KOPT-K1 (cell line): ENCODE measurements around the gene TAB2.

ENCODE experiments used
- H3K27ac ChIP-seq: fragments of 200-600 bp; sonication (generic); 2 replicates; pipeline ENCODE4 v1.5.1; 2016; ENCODE audit warnings: antibody characterized with exemption, mild to moderate bottlenecking, low read depth, low read length; ENCODE audit not compliant: poor library complexity, severe bottlenecking
- H3K36me3 ChIP-seq: fragments of 200-600 bp; sonication (generic); 2 replicates; pipeline ENCODE4 v1.5.1; 2017; ENCODE audit warnings: antibody characterized with exemption, mild to moderate bottlenecking, low read length, moderate library complexity; ENCODE audit not compliant: insufficient read depth
- H3K9me3 ChIP-seq: fragments of 200-600 bp; sonication (generic); 2 replicates; pipeline ENCODE4 v1.5.1; 2017; ENCODE audit warnings: antibody characterized with exemption, low read length, mild to moderate bottlenecking; ENCODE audit not compliant: insufficient read depth, poor library complexity, severe bottlenecking

The TAB2 gene

DNA sequence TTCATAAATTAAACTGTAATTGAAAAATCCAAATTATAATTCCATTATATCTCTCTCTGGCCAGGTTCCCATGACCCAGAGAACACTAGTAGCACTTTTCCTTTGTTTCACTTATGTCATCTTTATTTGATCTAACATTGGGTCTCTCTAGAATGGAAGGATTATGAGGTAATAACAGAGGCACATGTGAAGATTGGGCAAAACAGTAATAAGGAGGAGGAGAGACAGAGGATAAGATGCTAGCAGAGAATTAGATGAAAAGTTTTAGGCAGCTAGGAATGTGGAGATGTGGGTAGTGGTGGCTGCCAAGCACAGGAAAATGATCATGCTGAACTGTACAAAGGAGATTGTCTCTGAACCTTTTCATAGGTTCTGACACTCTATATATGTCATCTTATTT, 3.3 kb downstream of the TAB2 start:
- Histone ChIP-seq H3K9me3 (no peaks in the 10 kb centered on the region), H3K36me3 (no peaks in the 10 kb centered on the region), H3K27ac (no peak overlapping the region)

DNA sequence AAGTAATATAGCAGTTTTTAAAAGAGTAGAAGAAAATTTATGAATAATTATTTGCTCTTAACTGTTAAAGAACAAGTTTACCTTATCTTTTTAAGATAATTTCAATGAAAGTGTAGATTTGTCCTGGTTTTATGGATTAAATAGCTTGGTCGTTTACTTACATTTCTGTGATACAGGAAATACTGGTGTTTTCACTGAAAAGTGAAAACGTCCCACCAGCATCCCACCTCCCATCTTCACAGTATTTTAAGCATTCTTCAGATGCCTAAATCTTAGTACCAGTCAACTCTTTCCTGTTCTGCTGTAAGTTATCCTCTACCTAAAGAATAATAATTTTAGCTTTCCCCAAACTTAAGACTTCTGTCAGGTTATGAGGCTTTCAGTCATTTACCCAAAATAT, 5.8 kb downstream of the TAB2 start:
- H3K36me3 ChIP-seq = no peaks in the 10 kb centered on the region
- no peak overlapping the region for H3K27ac ChIP-seq
- no peaks in the 10 kb centered on the region for H3K9me3 ChIP-seq

DNA sequence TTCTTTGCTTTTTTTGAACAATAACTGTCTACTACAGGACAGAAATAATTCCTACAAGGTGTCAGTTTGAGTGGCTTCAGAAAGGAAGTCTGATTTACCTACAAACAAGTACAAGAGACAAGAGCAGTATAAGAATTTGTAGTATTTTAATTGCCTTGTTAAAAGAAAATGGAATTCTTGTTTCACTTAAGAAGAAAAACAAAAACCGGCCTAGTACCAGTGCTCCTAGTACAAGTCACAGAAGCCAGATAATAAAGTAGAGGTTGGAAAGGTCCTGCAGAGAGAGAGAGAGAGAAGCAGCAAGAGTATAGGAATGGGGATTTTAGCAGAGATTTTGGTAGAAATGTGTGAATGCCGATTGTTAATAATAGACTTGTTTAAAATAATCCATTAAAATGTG, 6.4 kb downstream of the TAB2 start:
- no peaks in the 10 kb centered on the region for H3K9me3 ChIP-seq
- H3K27ac ChIP-seq = no peak overlapping the region
- no peaks in the 10 kb centered on the region for H3K36me3 ChIP-seq

DNA sequence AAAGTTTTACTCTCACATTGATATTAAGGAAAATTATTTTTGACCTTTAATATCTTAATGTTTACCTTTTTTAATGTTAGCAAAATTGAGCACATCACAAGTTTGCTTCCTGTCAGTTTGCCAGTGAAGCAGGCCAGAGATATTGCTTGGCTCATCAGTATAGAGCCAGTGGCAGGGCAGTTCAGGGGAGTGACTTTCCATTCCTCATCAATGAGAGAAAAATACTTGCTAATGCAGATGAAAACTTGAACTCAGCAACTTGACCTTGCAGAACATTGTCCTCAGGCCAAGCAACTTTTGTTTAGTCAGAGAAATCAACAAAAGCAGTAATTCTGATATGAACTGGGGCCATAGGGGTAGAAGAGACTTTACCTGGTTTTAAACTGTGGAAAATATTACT, 6.9 kb downstream of the TAB2 start:
- no peak overlapping the region for H3K27ac ChIP-seq
- no peaks in the 10 kb centered on the region for H3K9me3 ChIP-seq
- H3K36me3 ChIP-seq = no peaks in the 10 kb centered on the region

DNA sequence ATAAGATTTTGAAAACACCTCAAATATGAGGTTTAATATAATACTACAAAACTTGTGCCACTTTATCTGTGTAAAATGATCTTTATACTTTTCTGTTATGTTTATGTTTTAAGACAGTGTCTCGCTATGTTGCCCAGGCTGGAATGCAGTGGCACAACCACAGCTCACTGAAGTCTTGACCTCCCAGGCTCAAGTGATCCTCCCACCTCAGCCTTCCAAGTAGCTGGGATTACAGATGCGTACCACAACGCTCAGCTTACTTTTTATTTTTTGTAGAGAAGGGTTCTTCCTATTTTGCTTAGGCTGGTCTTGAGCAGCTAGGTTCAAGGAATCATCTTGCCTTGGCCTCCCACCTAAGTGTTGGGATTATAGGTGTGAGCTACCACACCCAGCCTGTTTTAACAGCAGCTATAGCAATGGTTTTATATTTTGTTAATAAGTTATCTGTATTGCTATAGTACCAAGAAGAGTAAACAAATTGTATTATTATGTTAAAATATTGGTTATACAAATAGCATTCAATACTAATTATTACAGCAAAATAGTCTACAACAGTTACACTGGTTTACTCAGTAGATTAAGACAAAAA, 8.2 kb downstream of the TAB2 start:
- no peaks in the 10 kb centered on the region for H3K36me3 ChIP-seq
- H3K27ac ChIP-seq = no peak overlapping the region
- H3K9me3 ChIP-seq = no peaks in the 10 kb centered on the region

DNA sequence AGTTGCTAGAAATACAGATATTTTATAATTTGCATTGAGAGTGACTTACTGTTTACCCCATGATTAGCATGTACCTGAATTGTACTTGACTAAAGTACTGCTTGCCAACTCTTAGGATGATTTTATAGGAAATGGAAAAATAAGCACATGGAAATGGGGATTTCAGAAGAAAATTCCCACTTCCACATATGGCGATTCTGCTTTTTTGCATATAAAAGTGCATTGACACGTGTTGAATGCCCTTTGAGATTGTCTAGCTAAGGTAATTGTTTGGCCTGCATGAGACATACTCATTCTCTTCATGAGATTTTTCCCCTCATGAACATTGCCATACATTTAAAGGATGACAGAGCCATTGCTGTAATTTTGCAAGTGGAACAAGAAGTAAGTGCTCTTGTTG, 10.1 kb downstream of the TAB2 start:
- Histone ChIP-seq H3K36me3 (no peaks in the 10 kb centered on the region), H3K27ac (no peak overlapping the region), H3K9me3 (no peaks in the 10 kb centered on the region)

DNA sequence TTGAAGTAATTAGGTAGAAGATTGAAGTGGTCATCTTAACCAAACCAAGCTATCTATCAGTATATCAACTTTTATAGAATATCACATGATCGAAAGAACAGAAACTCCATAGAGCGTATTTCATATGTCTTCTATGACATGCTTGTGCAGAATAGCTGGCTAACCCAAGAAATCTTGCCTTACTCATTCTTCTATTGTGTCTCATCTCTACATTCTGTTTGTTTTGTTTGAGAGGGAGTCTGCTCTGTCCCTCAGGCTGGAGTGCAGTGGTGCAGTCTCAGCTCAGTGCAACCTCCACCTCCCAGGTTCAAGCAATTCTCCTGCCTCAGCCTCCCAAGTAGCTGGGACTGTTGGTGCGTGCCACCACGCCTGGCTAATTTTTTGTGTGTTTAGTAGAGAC, 10.6 kb downstream of the TAB2 start:
- H3K27ac ChIP-seq = no peak overlapping the region
- H3K36me3 ChIP-seq = no peaks in the 10 kb centered on the region
- H3K9me3 ChIP-seq = no peaks in the 10 kb centered on the region

DNA sequence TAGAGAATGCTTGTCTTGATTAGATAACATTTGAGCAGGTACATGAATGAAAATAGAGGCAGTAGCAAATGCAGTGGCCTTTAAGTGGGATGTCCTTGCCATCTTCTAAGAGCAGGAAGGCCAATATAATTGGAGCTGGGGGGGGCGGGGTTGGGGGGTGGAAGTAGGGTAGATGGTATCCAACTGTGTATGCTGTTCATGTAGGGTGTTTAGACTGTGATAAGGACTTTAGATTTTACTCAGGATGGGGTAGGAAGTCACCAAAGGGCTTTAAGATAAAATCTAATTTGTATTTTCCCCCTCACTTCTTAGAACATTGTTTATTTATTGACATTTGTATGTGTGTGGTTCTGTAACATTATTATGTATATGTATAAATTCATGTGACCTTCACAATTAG, 12.0 kb downstream of the TAB2 start:
- Histone ChIP-seq H3K9me3 (no peaks in the 10 kb centered on the region), H3K36me3 (no peaks in the 10 kb centered on the region), H3K27ac (no peak overlapping the region)

DNA sequence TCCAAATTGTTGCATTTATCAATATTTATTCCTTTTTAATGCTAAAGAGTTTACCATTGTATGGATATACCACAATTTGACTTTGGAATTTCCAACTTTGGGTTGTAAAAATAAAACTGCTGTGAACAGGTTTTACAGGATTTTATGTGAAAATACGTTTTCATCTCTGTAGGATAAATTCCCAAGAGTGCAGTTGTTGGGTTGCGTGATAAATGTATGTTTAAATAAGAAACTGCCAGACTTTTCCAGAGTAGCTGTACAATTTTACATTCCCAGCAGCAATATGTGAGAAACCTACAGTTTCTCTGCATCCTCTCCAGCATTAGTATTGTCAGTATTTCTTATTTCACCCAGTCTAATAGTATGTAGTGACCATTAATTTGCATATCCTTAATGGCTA, 12.6 kb downstream of the TAB2 start:
- Histone ChIP-seq H3K36me3 (no peaks in the 10 kb centered on the region), H3K27ac (no peak overlapping the region)

DNA sequence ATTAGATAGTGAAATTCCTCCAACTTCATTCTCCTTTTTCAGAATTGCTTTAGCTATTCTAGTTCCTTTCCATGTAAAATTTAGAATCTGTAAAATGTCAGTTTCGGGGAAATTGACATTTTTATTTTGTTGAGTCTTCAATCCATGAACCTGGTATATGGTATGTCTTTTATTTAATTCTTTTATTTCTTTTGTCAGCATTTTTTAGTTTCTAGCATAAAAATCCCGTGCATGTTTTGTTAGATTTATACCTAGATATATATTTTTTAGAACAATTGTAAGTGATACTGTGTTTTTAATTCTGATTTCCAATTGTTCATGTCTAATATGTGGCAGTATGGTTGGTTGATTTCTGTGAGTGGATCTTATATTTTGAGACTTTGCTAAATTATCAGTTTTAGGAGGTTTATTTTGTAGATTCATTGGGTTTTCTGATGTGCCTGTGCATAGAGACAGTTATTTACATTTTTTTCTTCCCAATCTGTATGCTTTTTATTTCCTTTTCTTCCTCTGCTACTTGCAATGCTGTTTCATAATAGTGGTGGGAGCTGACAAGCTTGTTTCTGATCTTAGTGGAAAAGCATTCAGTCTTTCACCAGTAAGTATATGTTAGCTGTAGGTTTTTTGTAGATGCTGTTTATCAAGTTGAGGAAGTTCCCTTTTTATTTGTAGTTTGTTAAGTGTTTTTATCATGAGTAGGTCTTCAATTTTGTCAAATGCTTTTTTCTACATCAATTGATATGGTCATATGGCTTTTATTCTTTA, 13.7 kb downstream of the TAB2 start:
- Histone ChIP-seq H3K36me3 (no peaks in the 10 kb centered on the region), H3K27ac (no peak overlapping the region), H3K9me3 (no peaks in the 10 kb centered on the region)

More for the DNA sequence above, 12.6 kb downstream of the TAB2 start:
- H3K9me3 ChIP-seq = no peaks in the 10 kb centered on the region

DNA sequence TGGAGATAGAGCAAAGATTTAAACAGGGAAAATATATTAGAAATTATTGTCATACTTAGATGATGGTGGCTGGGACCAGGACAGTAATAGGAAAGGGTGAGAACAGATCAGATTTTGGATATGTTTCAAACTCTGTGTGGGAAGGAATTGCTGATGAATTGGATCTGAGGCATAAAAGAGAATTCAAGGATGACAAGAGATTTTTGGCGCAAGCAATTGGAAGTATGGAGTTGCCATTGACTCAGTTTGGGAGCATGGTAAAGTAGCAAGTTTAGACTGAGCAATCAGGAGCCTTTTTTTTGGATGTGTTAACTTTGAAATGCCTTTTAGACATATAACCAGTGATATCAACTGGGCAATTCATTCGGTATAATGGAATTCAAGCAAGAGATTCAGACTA, 14.4 kb downstream of the TAB2 start:
- H3K9me3 ChIP-seq = no peaks in the 10 kb centered on the region
- no peaks in the 10 kb centered on the region for H3K36me3 ChIP-seq
- H3K27ac ChIP-seq = no peak overlapping the region

DNA sequence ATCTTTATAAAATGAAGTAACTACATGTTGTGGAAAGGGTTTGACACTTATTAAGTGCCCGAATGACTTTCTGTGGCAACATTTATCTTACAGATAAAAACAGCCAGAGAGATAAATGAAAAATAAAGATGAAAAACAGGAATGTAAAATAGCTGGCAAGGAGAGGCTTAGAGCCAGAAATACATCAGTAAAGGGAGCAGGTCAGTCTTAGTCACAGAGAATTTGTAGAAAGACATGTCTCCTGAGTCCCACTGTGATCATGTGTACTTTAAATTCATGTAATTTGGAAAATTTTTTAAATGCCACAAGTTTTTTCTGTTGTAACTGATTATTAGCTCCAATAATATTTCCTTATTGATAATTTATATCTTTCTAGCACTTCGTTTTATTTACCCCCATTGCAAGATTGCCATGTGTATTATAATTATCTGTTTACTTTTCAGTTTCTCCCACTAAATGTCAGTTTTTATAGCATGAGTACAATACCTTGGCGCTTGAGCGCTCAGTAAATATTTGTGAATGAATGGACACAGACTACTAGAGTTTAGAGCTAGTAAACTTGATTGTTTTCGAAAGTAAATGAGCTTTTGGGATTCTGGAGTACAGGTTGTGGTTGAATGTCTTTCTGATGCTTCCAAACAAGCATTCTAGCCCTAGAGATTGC, 15.2 kb downstream of the TAB2 start:
- Histone ChIP-seq H3K9me3 (no peaks in the 10 kb centered on the region), H3K36me3 (no peaks in the 10 kb centered on the region), H3K27ac (no peak overlapping the region)

DNA sequence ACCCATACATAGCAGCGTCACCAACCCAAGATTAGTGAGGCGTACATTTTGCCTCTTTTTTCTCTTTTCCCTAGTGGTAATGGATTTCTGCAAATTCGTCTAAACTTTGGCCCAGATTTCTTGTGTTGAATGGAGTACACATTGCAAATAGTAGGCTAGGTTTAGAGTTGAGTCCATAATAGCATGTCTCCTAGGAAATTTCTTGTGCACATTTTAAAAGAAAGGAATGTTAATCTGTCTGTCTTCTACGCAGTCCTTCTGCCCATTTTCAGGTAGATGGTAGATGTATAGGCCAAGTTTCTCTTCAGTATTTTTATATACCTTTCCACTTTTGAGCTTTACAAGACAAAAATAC, 15.7 kb downstream of the TAB2 start:
- no peaks in the 10 kb centered on the region for H3K9me3 ChIP-seq
- no peak overlapping the region for H3K27ac ChIP-seq
- no peaks in the 10 kb centered on the region for H3K36me3 ChIP-seq

DNA sequence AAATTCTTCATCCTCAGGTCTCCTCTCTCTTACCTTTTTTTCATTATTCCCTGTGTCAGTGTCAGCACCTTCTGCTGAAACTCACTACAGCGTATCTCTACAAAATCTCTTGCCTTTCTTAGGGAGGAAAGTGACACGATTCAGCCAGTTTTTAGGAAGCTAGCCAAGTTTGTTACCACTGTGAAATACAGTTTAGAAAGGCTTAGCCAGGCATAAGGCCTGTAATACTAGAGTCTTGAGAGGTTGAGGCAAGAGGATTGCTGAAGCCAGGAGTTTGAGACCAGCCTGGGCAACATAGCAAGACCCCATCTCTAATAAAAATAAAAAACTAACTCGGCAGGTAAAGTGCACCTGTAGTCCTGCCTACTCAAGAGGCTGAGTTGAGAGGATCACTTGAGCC, 16.7 kb downstream of the TAB2 start:
- no peak overlapping the region for H3K27ac ChIP-seq
- H3K36me3 ChIP-seq = no peaks in the 10 kb centered on the region
- no peaks in the 10 kb centered on the region for H3K9me3 ChIP-seq

DNA sequence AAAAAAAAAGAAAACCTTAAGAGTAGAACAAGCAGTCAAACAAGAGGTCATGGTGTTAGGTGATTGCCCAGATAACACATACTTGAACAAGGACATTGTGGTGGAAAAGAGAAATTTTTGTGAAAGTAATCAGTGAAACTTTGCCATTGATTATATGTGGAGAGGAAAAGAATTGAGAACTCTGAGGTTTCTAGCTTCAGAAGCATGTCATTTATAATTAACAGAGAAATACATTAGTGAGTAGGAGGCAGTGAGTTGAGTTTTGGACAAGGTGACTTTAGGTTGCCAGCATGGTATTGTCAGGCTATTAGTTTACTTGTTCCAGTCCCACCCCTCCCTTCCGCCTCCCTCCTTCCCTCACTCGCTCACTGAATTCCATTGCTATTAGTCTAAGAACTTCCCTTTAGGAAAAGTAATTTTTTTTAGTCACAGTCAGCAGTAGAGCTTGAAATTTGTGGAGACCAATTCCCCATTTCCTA, 17.2 kb downstream of the TAB2 start:
- Histone ChIP-seq H3K27ac (no peak overlapping the region), H3K36me3 (no peaks in the 10 kb centered on the region), H3K9me3 (no peaks in the 10 kb centered on the region)
